ENCODE results near the gene NMT1.

The NMT1 gene

DNA sequence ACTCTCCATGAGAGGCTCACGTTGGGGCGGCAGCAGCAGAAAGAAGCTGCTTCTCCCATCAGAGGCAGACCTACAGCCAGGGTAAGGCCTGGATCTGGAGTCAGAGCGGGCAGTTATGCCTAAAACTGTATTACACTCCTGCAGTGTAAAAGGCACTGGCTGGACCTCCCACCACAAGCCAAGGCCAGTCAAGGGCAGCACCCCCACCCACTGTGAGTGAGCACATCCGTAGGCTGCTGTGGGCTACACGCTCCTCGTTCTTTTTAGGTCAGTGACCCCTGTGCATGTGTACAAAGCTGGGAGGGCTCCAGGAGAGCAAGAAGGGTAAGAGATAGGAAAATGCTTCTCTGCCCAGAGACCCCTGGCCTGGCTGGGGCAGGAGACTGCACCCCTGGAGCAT is 30.4 kb upstream of the NMT1 start:
- POLR2A ChIA-PET: no interaction called here
- peaks cover 31 to 82% of the 10 kb centered on the region in 2 experiments for H3K36me3 ChIP-seq (ENCODE audit: control insufficient read depth in 2 of 2, insufficient read depth in 1 of 2, low read length in 2 of 2)
- CTCF ChIA-PET: interaction anchor here (1.1 kb wide), 1 partner anchor 120 kb away, joined by 3 read pairs; no protein-coding TSS in a partner anchor

GRCh38 chr17:45031231-45032173 is 29.6 kb upstream of the NMT1 start:
- peaks cover 31 to 84% of the 10 kb centered on the region in 2 experiments for H3K36me3 ChIP-seq (ENCODE audit: control insufficient read depth in 2 of 2, insufficient read depth in 1 of 2, low read length in 2 of 2)
- no peak overlapping the region for H3K4me3 ChIP-seq (ENCODE audit: low read depth, low read length)
- no peaks in the 10 kb centered on the region for H3K9me3 ChIP-seq (ENCODE audit: control insufficient read depth, insufficient read depth, low read depth, low read length)
- no peak for TF ChIP-seq TRIM28 (IDR thresholded peaks at IDR 0.05; ENCODE audit: borderline replicate concordance, low read length)
- no peak for TF ChIP-seq ZNF677 (tag by site-specific recombination; IDR thresholded peaks at IDR 0.05)
- no peak for TF ChIP-seq ZNF324 (tag by site-specific recombination; IDR thresholded peaks at IDR 0.05)
- no peak for TF ChIP-seq AEBP2 (tag by site-specific recombination; IDR thresholded peaks at IDR 0.05; ENCODE audit: borderline replicate concordance)
- TF ChIP-seq ZNF239 (tag by site-specific recombination; IDR thresholded peaks at IDR 0.05): no peak
- TF ChIP-seq, protein P1, sequence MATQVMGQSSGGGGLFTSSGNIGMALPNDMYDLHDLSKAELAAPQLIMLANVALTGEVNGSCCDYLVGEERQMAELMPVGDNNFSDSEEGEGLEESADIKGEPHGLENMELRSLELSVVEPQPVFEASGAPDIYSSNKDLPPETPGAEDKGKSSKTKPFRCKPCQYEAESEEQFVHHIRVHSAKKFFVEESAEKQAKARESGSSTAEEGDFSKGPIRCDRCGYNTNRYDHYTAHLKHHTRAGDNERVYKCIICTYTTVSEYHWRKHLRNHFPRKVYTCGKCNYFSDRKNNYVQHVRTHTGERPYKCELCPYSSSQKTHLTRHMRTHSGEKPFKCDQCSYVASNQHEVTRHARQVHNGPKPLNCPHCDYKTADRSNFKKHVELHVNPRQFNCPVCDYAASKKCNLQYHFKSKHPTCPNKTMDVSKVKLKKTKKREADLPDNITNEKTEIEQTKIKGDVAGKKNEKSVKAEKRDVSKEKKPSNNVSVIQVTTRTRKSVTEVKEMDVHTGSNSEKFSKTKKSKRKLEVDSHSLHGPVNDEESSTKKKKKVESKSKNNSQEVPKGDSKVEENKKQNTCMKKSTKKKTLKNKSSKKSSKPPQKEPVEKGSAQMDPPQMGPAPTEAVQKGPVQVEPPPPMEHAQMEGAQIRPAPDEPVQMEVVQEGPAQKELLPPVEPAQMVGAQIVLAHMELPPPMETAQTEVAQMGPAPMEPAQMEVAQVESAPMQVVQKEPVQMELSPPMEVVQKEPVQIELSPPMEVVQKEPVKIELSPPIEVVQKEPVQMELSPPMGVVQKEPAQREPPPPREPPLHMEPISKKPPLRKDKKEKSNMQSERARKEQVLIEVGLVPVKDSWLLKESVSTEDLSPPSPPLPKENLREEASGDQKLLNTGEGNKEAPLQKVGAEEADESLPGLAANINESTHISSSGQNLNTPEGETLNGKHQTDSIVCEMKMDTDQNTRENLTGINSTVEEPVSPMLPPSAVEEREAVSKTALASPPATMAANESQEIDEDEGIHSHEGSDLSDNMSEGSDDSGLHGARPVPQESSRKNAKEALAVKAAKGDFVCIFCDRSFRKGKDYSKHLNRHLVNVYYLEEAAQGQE (tag by site-specific recombination; IDR thresholded peaks at IDR 0.05): no peak
- TF ChIP-seq ZNF155 (tag by site-specific recombination; IDR thresholded peaks at IDR 0.05): no peak
- no peak for TF ChIP-seq ZNF140 (tag by site-specific recombination; IDR thresholded peaks at IDR 0.05)
- no peak for TF ChIP-seq KLF7 (tag by site-specific recombination; IDR thresholded peaks at IDR 0.05; ENCODE audit: borderline replicate concordance)
- TF ChIP-seq, protein P2, sequence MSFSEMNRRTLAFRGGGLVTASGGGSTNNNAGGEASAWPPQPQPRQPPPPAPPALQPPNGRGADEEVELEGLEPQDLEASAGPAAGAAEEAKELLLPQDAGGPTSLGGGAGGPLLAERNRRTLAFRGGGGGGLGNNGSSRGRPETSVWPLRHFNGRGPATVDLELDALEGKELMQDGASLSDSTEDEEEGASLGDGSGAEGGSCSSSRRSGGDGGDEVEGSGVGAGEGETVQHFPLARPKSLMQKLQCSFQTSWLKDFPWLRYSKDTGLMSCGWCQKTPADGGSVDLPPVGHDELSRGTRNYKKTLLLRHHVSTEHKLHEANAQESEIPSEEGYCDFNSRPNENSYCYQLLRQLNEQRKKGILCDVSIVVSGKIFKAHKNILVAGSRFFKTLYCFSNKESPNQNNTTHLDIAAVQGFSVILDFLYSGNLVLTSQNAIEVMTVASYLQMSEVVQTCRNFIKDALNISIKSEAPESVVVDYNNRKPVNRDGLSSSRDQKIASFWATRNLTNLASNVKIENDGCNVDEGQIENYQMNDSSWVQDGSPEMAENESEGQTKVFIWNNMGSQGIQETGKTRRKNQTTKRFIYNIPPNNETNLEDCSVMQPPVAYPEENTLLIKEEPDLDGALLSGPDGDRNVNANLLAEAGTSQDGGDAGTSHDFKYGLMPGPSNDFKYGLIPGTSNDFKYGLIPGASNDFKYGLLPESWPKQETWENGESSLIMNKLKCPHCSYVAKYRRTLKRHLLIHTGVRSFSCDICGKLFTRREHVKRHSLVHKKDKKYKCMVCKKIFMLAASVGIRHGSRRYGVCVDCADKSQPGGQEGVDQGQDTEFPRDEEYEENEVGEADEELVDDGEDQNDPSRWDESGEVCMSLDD (tag by site-specific recombination; IDR thresholded peaks at IDR 0.05): no peak
- no peak for TF ChIP-seq ZNF670 (tag by site-specific recombination; IDR thresholded peaks at IDR 0.05; ENCODE audit: low read depth)
- TF ChIP-seq PRDM2 (tag by site-specific recombination; IDR thresholded peaks at IDR 0.05; ENCODE audit: borderline replicate concordance): no peak
- no peak for TF ChIP-seq ZXDB (tag by site-specific recombination; IDR thresholded peaks at IDR 0.05)
- no peak for TF ChIP-seq ZNF391 (tag by site-specific recombination; IDR thresholded peaks at IDR 0.05; ENCODE audit: borderline replicate concordance, low read depth)
- no peak overlapping the region for H3K27ac ChIP-seq (ENCODE audit: extremely low read depth, low read depth, low read length)
- H3K4me1 ChIP-seq (ENCODE audit: control insufficient read depth, insufficient read depth, low read length): no peaks in the 10 kb centered on the region
- POLR2A ChIA-PET: interaction anchor here (1.0 to 1.1 kb wide), 3 partner anchors 19 to 133 kb away, joined by 3 read pairs; partner anchors contain the start of genes EFTUD2 and HEXIM1
- CTCF ChIA-PET: interaction anchor here (0.6 to 1.2 kb wide), 4 partner anchors 9 to 204 kb away, joined by 3 to 8 read pairs (median 6); no protein-coding TSS in a partner anchor

More for the DNA sequence above, 30.4 kb upstream of the NMT1 start:
- no peak overlapping the region for H3K27ac ChIP-seq (ENCODE audit: extremely low read depth, low read depth, low read length)
- no peak overlapping the region for H3K4me3 ChIP-seq (ENCODE audit: low read depth, low read length)
- 0 out of 2 replicates have a peak, but pooled peaks have one; percentile 13 for TF ChIP-seq EGR2 (tag by site-specific recombination; IDR thresholded peaks at IDR 0.05; ENCODE audit: low read depth)
- TF ChIP-seq ZNF596 (tag by site-specific recombination; IDR thresholded peaks at IDR 0.05): 0 out of 2 replicates have a peak, but pooled peaks have one; percentile 17
- no peak for TF ChIP-seq BCL11B (tag by site-specific recombination; IDR thresholded peaks at IDR 0.05; ENCODE audit: low read depth)
- no peaks in the 10 kb centered on the region for H3K9me3 ChIP-seq (ENCODE audit: control insufficient read depth, insufficient read depth, low read depth, low read length)
- H3K4me1 ChIP-seq (ENCODE audit: control insufficient read depth, insufficient read depth, low read length): no peaks in the 10 kb centered on the region

Measured in HEK293 (cell line).